ENCODE measurements around the gene CAPS. TPM values are rescaled to one million over a fixed set of nuclear protein-coding genes. Genes with fewer than 3 reads are reported as not detected.

Gene CAPS
- total RNA-seq, 1 experiment from 2014 or later, result 2.3 TPM

GRCh38 chr19:5915782-5916165 lies 1.7 kb downstream of the CAPS start:
- H3K9ac ChIP-seq (ENCODE audit: extremely low read depth, insufficient read length, low read length), result no peak overlapping the region
- H3K56ac ChIP-seq (ENCODE audit: insufficient read length, low read depth, low read length), result no peak overlapping the region
- Mint-ChIP-seq H3K9me3 (no peaks in the 10 kb centered on the region), H3K4me1 (no peaks in the 10 kb centered on the region), H3K27ac (no peak overlapping the region), H3K36me3 (ENCODE audit: insufficient read depth in 1 of 3, low read depth in 3 of 3) (peaks cover 11 to 42% (median 34%) of the 10 kb centered on the region in 3 experiments), H3K4me3 (no peak overlapping the region), H3K27me3 (ENCODE audit: low read depth) (no peaks in the 10 kb centered on the region; the same call in 1 of the 2 replicates)
- TF ChIP-seq CTCF (conservative IDR thresholded peaks at IDR 0.05), result no peak
- no peaks in the 10 kb centered on the region for H3K79me2 ChIP-seq (ENCODE audit: insufficient read depth, low read length)
- H4K5ac ChIP-seq (ENCODE audit: insufficient read length, low read depth, low read length), result no peak overlapping the region
- no peak overlapping the region for H2AK5ac ChIP-seq (ENCODE audit: insufficient read length, low read length)
- WGBS (ENCODE audit: extremely low coverage, insufficient read length, low lambda C conversion rate), result no CpG with 5 or more reads among the region's 11 CpGs
- H3K4me2 ChIP-seq (ENCODE audit: insufficient read depth, insufficient read length, low read length), result no peak overlapping the region
- H4K91ac ChIP-seq (ENCODE audit: insufficient read length, low read depth, low read length), result no peak overlapping the region
- no peak overlapping the region for H3K4ac ChIP-seq (ENCODE audit: low read depth, low read length)
- no peaks in the 10 kb centered on the region for H3K79me1 ChIP-seq (ENCODE audit: insufficient read depth, low read depth, low read length, poor library complexity, severe bottlenecking)
- no peak overlapping the region for H3K18ac ChIP-seq (ENCODE audit: insufficient read length, low read depth, low read length)
- H2BK15ac ChIP-seq (ENCODE audit: low read depth, low read length), result no peak overlapping the region
- no peaks in the 10 kb centered on the region for H4K20me1 ChIP-seq (ENCODE audit: control insufficient read depth, insufficient read depth, insufficient read length)
- no peaks in the 10 kb centered on the region for H3K4me1 ChIP-seq (ENCODE audit: insufficient read depth, low read length)
- H2BK120ac ChIP-seq (ENCODE audit: low read depth, low read length, poor library complexity, severe bottlenecking), result no peak overlapping the region
- H4K8ac ChIP-seq (replicated peaks; ENCODE audit: insufficient read length, low read depth, low read length), result no peak overlapping the region
- no peak overlapping the region for H2BK12ac ChIP-seq (ENCODE audit: insufficient read length, low read depth, low read length)
- H2AFZ ChIP-seq (ENCODE audit: low read length), result no peak overlapping the region
- no peak overlapping the region for H2BK20ac ChIP-seq (ENCODE audit: low read depth, low read length, poor library complexity, severe bottlenecking)
- no peaks in the 10 kb centered on the region for H3K27me3 ChIP-seq (ENCODE audit: insufficient read depth, low read length)
- H3K9me3 ChIP-seq (ENCODE audit: control insufficient read depth, low read depth, low read length), result no peaks in the 10 kb centered on the region
- H3K14ac ChIP-seq (ENCODE audit: insufficient read depth, low read length), result no peak overlapping the region
- H3K23me2 ChIP-seq (ENCODE audit: insufficient read length, low read depth, low read length, poor library complexity, severe bottlenecking), result no peaks in the 10 kb centered on the region
- H3K23ac ChIP-seq (ENCODE audit: insufficient read length, low read depth, low read length), result no peak overlapping the region
- no peak overlapping the region for H2BK5ac ChIP-seq (ENCODE audit: insufficient read length, low read length)
- H3K27ac ChIP-seq (ENCODE audit: insufficient read length, low read depth, low read length), result no peak overlapping the region
- no peak for DNase-seq
- no peak overlapping the region for H3T11ph ChIP-seq (ENCODE audit: low read length)
